Gastroesophageal sphincter (tissue), 4 donors: ENCODE measurements around the gene DHCR7. TPM values are rescaled to one million over a fixed set of nuclear protein-coding genes. Genes with fewer than 3 reads are reported as not detected.

Experiments used
- ATAC-seq: fragments of 150-250 bp; one replicate; pipeline ENCODE4 v1.9.1; 2016; ENCODE audit warnings: mild to moderate bottlenecking, moderate library complexity
- H3K27ac ChIP-seq, 4 donors: fragments of 200-600 bp; sonication (generic) in 3 of 4; 1 replicate in 3 of 4; 2 replicates in 1 of 4; pipeline ENCODE4 v1.5.1; 2016 to 2019
- H3K27me3 ChIP-seq: fragments of 200-600 bp; sonication (generic); one replicate; pipeline ENCODE4 v1.5.1; 2019
- H3K36me3 ChIP-seq, 2 donors: fragments of 200-600 bp; sonication (generic); one replicate each; pipeline ENCODE4 v1.5.1; 2019; ENCODE audit warnings: control low read depth in 1 of 2
- H3K4me1 ChIP-seq, 3 donors: fragments of 200-600 bp; sonication (generic); 1 replicate in 2 of 3; 2 replicates in 1 of 3; pipeline ENCODE4 v1.5.1; 2016 to 2019; ENCODE audit warnings: control low read depth in 2 of 3
- H3K4me3 ChIP-seq, 2 donors: fragments of 200-600 bp; sonication (generic); one replicate each; pipeline ENCODE4 v1.5.1; 2019; ENCODE audit warnings: mild to moderate bottlenecking in 1 of 2, moderate library complexity in 1 of 2
- H3K9me3 ChIP-seq, 3 donors: fragments of 200-600 bp; sonication (generic); one replicate each; pipeline ENCODE4 v1.5.1; 2017 to 2019; ENCODE audit warnings: control low read depth in 2 of 3
- CTCF ChIP-seq, 4 experiments: fragments of 200-600 bp in 2 of 4; fragments of 450-650 bp in 2 of 4; sonication (generic) in 1 of 4; IDR thresholded peaks; one replicate each; pipeline ENCODE4 v1.5.1; 2017 to 2019; ENCODE audit warnings: antibody characterized with exemption in 4 of 4, mild to moderate bottlenecking in 2 of 4, moderate library complexity in 2 of 4
- EP300 ChIP-seq: sonication (generic); formaldehyde crosslinking; IDR thresholded peaks from one replicate; pipeline ENCODE4 v1.6.1; 2017; ENCODE audit warnings: antibody characterized with exemption, mild to moderate bottlenecking
- POLR2A ChIP-seq, 2 donors: fragments of 450-650 bp; IDR thresholded peaks; one replicate each; pipeline ENCODE4 v1.6.1; 2017; ENCODE audit warnings: antibody characterized with exemption in 2 of 2, mild to moderate bottlenecking in 2 of 2, moderate library complexity in 1 of 2
- POLR2AphosphoS5 ChIP-seq: sonication (generic); formaldehyde crosslinking; IDR thresholded peaks from one replicate; pipeline ENCODE4 v1.6.1; 2017; ENCODE audit warnings: antibody characterized with exemption
- WGBS, 2 donors: methylation state at CpG; one replicate each; pipeline ENCODE4 v1.1.5; 2018; ENCODE audit warnings: low coverage in 1 of 2; 5-methylcytosine and 5-hydroxymethylcytosine counted together
- total RNA-seq, 4 donors: library from RNA; depleted of rRNA; stranded (reverse); fragments of >200 nt; gene quantifications; one replicate each; pipeline ENCODE4 v1.1.0, GENCODE V29; 2016

Gene DHCR7
- total RNA-seq, 4 donors from 2014 or later, result 5.0 to 10.3 (median 8.0) TPM

GRCh38 chr11:71482746-71483364 lies 34.7 kb upstream of the DHCR7 start:
- Histone ChIP-seq H3K4me1 (no peaks in the 10 kb centered on the region), H3K27ac (no peak overlapping the region), H3K36me3 (peaks cover 0 to 95% of the 10 kb centered on the region in 2 donors), H3K27me3 (no peaks in the 10 kb centered on the region), H3K4me3 (no peak overlapping the region), H3K9me3 (no peaks in the 10 kb centered on the region)
- ATAC-seq, result no peak
- WGBS, 2 donors, result 96 to 97% methylated on average over 5 to 7 of the region's 13 CpGs
- TF ChIP-seq POLR2AphosphoS5 (no peak), EP300 (no peak), CTCF (IDR thresholded peaks at IDR 0.05) (no peak), POLR2A (IDR thresholded peaks at IDR 0.05) (no peak)

GRCh38 chr11:71482216-71482615 lies 34.0 kb upstream of the DHCR7 start:
- ATAC-seq, result no peak
- Histone ChIP-seq H3K4me3 (no peak overlapping the region), H3K27ac (no peak overlapping the region), H3K4me1 (no peaks in the 10 kb centered on the region), H3K27me3 (no peaks in the 10 kb centered on the region), H3K36me3 (peaks cover 0 to 99% of the 10 kb centered on the region in 2 donors), H3K9me3 (no peaks in the 10 kb centered on the region)
- no CpG with 5 or more reads among the region's 18 CpGs for WGBS, 2 donors
- TF ChIP-seq EP300 (no peak), POLR2A (IDR thresholded peaks at IDR 0.05) (no peak), POLR2AphosphoS5 (no peak), CTCF (IDR thresholded peaks at IDR 0.05) (no peak)

GRCh38 chr11:71481101-71481960 lies 33.1 kb upstream of the DHCR7 start:
- no peaks in the 10 kb centered on the region for H3K27me3 ChIP-seq
- no peak overlapping the region for H3K4me3 ChIP-seq
- no peak for TF ChIP-seq CTCF (IDR thresholded peaks at IDR 0.05)
- no peak for TF ChIP-seq POLR2AphosphoS5
- no peak for TF ChIP-seq EP300
- TF ChIP-seq POLR2A (IDR thresholded peaks at IDR 0.05), result no peak
- no peak for ATAC-seq
- WGBS, 2 donors, result 93% methylated on average over 19 of the region's 24 CpGs; no CpG with 5 or more reads in 1 of the 2 donors
- H3K4me1 ChIP-seq, result no peaks in the 10 kb centered on the region
- no peak overlapping the region for H3K27ac ChIP-seq
- H3K36me3 ChIP-seq, result peaks cover 0 to 100% of the 10 kb centered on the region in 2 donors
- no peaks in the 10 kb centered on the region for H3K9me3 ChIP-seq

GRCh38 chr11:71478528-71478840 lies 30.3 kb upstream of the DHCR7 start:
- TF ChIP-seq CTCF (IDR thresholded peaks at IDR 0.05) (no peak), EP300 (no peak), POLR2AphosphoS5 (no peak), POLR2A (IDR thresholded peaks at IDR 0.05) (no peak)
- Histone ChIP-seq H3K9me3 (no peaks in the 10 kb centered on the region), H3K27ac (no peak overlapping the region), H3K27me3 (no peaks in the 10 kb centered on the region), H3K4me1 (no peaks in the 10 kb centered on the region), H3K4me3 (no peak overlapping the region), H3K36me3 (peaks cover 0 to 100% of the 10 kb centered on the region in 2 donors)
- ATAC-seq, result no peak
- WGBS, 2 donors, result 100% methylated on average over 4 of the region's 11 CpGs; no CpG with 5 or more reads in 1 of the 2 donors
